ENCODE data around the gene NNMT.

The NNMT gene

DNA sequence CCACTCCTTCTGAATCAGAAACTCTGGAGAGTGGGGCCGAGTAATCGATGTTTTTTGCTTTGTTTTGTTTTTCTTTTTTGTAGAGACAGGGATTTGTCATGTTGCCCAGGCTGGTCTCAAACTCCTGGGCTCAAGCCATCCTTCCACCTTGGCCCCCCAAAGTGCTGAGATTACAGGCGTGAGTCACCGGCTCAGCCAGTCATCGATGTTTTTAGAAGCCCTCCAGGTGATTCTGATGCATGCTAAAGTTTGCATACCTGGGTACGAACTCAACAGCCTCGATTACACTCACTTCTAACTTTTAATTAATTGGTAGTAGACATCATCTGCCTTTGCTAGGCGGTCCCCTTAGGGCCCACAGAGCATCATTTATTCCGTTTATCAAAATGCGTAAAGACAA, 53.8 kb downstream of the NNMT start:
- no peak for ATAC-seq

DNA sequence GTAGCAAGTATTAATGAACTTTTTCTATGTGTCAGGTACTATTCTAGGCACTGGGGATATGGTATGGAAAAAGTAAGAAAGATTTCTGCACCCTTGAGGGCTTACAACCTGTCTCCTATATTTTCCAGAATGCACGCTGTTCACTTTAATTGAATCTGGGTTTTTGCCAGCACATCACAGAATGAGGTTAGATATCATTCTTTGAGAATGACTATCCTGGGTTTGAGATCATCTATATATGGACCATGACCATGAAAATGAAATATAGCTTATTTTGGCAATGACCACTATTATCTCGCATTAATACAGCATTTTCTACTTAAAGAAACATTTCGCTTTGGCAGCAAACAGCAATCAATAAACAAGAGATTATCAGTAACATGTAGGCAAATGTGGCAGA, 57.2 kb downstream of the NNMT start:
- no peak for ATAC-seq

DNA sequence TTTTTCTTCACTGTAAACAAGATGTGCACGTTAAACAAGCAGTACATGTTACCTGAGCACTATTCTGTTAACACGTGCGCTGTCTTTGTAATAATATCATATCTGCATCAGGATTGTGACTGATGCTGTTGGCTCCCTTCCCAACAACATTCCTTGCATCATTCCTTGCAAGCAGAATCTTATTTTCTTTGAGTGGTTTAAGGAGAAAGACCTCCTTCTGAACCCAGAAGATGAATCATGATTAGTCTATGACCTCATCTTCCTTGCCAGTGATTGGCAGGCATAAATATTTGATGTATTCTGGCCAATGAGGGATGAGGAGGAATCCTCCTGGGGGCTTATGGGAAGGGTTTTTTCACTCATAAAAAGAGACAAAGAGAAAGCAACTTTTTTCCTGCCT, 57.9 kb downstream of the NNMT start:
- ATAC-seq = no peak

DNA sequence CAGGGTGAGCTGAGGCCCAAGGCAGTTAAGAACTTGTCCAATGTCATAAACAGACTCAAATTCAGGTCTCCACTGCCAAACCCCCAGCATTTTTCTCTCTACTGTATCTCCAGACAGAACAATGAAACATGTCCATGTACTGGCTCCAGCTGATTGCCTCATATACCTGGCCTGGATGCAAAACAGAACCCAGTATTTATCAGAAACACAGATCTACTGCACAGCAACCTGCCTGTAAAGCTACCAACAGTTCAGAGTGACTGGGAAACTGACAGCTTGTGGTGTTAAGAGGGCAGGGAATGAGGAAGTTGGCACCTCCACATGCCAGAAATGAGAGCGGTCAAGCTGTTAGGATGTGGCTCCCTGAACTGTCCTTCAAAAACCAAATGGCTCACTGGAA, 62.5 kb downstream of the NNMT start:
- no peak for ATAC-seq

DNA sequence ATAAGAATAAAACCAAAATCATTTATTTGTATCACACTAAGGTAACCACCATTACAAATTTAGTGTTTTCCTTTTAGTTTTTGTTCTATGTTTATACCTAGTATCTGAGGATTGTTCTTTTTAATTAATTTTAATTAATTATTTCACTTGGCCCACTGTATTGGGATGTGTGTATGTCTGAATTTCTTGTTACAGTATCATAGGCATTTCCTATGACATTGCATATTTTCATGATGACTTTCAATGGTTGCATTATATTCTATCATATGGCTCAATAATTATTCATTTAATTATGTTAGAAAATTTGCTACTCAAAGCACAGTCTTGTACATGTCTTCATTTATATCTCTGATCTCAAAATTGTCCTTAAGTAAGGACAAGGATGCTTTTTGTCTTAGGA, 63.1 kb downstream of the NNMT start:
- no peak for ATAC-seq

DNA sequence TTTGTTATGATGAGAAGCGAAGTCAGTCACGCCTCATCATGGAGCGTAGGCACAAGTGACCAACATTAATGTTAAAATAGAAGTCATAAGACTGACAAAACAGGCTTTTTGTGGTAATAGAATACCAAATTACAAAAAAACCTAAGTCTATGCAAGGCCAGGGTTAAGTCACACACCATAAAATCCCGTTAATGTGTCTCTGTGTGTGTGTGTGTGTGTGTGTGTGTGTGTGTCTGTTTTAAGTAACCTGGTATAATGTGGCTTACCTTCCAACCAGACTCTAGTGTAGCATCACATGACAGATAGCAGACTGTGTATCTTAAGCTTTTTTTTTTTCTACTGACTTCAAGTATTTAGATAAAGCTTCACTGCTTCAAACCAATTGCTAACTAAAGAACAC, 66.1 kb downstream of the NNMT start:
- ATAC-seq = no peak

DNA sequence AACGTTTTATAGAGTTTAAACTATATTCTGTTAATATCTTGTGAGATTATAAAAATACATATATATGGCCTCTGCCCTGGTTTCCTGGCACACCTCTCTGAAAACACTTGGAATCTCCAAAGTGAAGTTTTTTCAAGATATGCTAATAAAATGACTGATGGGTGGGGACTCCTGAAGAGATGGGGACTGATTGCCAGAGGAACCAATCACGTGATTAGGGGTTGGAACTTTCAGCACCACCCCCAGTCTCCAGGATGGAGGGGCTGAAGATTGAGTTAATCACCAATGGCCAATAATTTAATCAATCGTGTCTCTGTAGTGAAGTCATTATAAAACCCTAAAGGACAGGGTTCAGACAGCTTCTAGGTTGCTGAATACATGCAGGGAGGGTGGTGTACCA, 66.8 kb downstream of the NNMT start:
- ATAC-seq = no peak
